HEK293T (cell line): ENCODE data around the gene WWOX.

Experiments
- CTCF ChIA-PET: fragments of 350-600 bp; formaldehyde crosslinking; extraction: SDS; loops from one replicate; lab custom pipeline; 2021; ENCODE audit warnings: antibody characterized with exemption, inconsistent platforms; lab: Yijun Ruan, JAX
- POLR2A ChIA-PET: fragments of 350-600 bp; formaldehyde crosslinking; extraction: SDS; loops from one replicate; lab custom pipeline; 2020; ENCODE audit warnings: antibody characterized with exemption, inconsistent platforms; lab: Yijun Ruan, JAX
- DNase-seq: peaks from one replicate; pipeline ENCODE4 v3.0.0; 2012; ENCODE audit warnings: mixed read lengths; ENCODE audit errors: extremely low spot score
- ARNT ChIP-seq: fragments of 450-650 bp; IDR thresholded peaks from 2 replicates; pipeline ENCODE4 v1.6.1; 2017; ENCODE audit warnings: mild to moderate bottlenecking
- BHLHE40 ChIP-seq: fragments of 450-650 bp; IDR thresholded peaks from 2 replicates; pipeline ENCODE4 v1.6.1; 2016; ENCODE audit warnings: mild to moderate bottlenecking, moderate library complexity, borderline replicate concordance
- CTBP1 ChIP-seq: fragments of 450-650 bp; IDR thresholded peaks from 2 replicates; pipeline ENCODE4 v1.6.1; 2016; ENCODE audit warnings: borderline replicate concordance
- ELF4 ChIP-seq: fragments of 450-650 bp; IDR thresholded peaks from 2 replicates; pipeline ENCODE4 v1.6.1; 2017; ENCODE audit warnings: antibody characterized with exemption
- FOXA1 ChIP-seq: fragments of 450-650 bp; IDR thresholded peaks from 2 replicates; pipeline ENCODE4 v1.6.1; 2016; ENCODE audit warnings: mild to moderate bottlenecking
- FOXK2 ChIP-seq: fragments of 450-650 bp; IDR thresholded peaks from 2 replicates; pipeline ENCODE4 v1.6.1; 2016; ENCODE audit warnings: mild to moderate bottlenecking
- FOXM1 ChIP-seq: fragments of 450-650 bp; IDR thresholded peaks from 2 replicates; pipeline ENCODE4 v1.6.1; 2017; ENCODE audit warnings: mild to moderate bottlenecking, borderline replicate concordance
- HDGF ChIP-seq: fragments of 450-650 bp; IDR thresholded peaks from 2 replicates; pipeline ENCODE4 v1.6.1; 2017; ENCODE audit warnings: antibody characterized with exemption, borderline replicate concordance
- L3MBTL2 ChIP-seq: fragments of 450-650 bp; conservative IDR thresholded peaks from 2 replicates; pipeline ENCODE4 v1.6.1; 2016; ENCODE audit warnings: mild to moderate bottlenecking
- LEF1 ChIP-seq: fragments of 450-650 bp; IDR thresholded peaks from 2 replicates; pipeline ENCODE4 v1.6.1; 2017; ENCODE audit warnings: mild to moderate bottlenecking, borderline replicate concordance
- NFRKB ChIP-seq: fragments of 450-650 bp; IDR thresholded peaks from 2 replicates; pipeline ENCODE4 v1.6.1; 2016; ENCODE audit warnings: mild to moderate bottlenecking, moderate library complexity
- PKNOX1 ChIP-seq: fragments of 450-650 bp; IDR thresholded peaks from 2 replicates; pipeline ENCODE4 v1.6.1; 2016
- SP1 ChIP-seq: fragments of 450-650 bp; IDR thresholded peaks from 2 replicates; pipeline ENCODE4 v1.6.1; 2017
- SUZ12 ChIP-seq: fragments of 450-650 bp; IDR thresholded peaks from 2 replicates; pipeline ENCODE4 v1.6.1; 2016; ENCODE audit warnings: mild to moderate bottlenecking
- TARDBP ChIP-seq: fragments of 450-650 bp; IDR thresholded peaks from 2 replicates; pipeline ENCODE4 v1.6.1; 2016
- ZNF384 ChIP-seq: fragments of 450-650 bp; IDR thresholded peaks from 2 replicates; pipeline ENCODE4 v1.6.1; 2016

Gene WWOX

DNA sequence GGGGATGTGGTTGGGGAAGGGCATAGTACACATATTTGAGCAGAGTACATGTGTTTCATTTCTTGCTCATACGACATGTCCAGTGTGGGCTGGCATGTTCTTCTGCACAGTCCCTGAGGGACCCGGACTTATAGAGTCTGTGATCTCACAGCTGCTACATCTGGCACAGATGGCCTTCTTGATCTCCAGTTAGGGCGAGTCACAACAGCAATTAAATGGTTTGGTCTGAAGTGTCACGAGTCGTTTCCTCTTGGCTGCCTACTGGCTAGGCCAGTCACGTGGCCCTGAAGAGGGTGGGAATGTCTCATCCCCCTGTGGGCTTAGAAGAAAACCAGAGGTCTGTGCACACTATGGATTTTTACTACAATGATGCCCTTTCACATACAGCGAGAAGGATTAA lies 443.6 kb downstream of the WWOX start:
- CTCF ChIA-PET: no interaction called here
- POLR2A ChIA-PET: no interaction called here
- TF ChIP-seq ARNT (no peak), FOXK2 (no peak), PKNOX1 (no peak), ZNF384 (no peak), CTBP1 (no peak), L3MBTL2 (no peak), HDGF (no peak)
- no peak for DNase-seq

DNA sequence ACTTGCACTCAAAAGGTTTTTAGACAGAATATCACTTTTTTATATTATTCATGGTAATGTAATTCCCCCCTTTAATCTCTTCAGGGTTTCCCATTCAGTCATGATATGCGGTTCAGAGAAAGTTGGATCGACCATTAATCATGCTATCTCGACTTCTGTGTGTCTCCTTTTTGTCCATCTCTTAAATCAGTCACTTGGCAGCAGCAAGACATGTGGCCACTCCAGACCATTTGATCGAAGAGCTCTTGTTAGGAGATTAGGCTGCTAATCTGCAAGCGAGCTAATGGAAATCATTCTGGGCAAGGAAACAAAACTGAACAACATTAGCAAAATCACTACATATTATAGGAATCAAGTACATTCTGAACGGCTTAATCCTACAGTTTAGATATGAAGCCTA lies 449.9 kb downstream of the WWOX start:
- DNase-seq: no peak
- POLR2A ChIA-PET: no interaction called here
- CTCF ChIA-PET: no interaction called here

GRCh38 chr16:78551487-78552085 lies 452.1 kb downstream of the WWOX start:
- TF ChIP-seq ARNT (no peak), PKNOX1 (no peak), SUZ12 (no peak), BHLHE40 (no peak), FOXM1 (no peak), ELF4 (no peak), ZNF384 (no peak), TARDBP (no peak), LEF1 (no peak), SP1 (no peak), FOXK2 (no peak), HDGF (no peak), NFRKB (no peak), L3MBTL2 (no peak), FOXA1 (no peak), CTBP1 (no peak)
- ChIA-PET CTCF (no interaction called here), POLR2A (no interaction called here)
- DNase-seq: no peak

More for the DNA sequence above, 449.9 kb downstream of the WWOX start:
- TF ChIP-seq FOXK2 (no peak), L3MBTL2 (no peak), FOXM1 (no peak), TARDBP (no peak), FOXA1 (no peak), CTBP1 (no peak), ELF4 (no peak), ARNT (no peak)

DNA sequence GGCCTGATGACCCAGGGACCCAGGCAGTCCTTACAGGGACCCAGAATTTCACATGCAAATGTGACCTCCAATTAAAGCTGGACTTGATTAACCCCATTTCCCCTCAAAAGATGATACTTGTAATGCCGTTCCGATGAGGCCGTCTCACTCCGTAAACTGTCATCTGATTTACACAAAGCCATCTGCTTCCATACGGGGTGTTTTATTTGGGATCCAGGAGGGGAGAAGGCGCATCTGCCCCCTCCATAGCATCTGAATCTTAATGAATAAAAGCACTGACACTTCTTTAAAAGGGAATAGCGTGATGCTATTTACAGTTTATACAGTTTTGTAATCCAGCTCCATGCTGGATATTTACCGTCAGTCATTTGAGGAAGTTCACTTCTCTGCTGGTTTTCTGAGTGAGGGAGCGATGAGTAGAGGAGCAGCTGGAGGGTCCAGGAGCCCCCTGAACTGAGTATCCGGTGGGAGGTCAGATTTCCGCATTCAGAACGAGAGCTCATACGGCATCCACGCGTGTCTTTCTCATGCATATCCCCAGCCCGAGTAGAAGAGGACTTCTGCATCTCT lies 452.7 kb downstream of the WWOX start:
- TF ChIP-seq FOXM1 (no peak), FOXK2 (no peak), SUZ12 (no peak), ELF4 (no peak), ZNF384 (no peak), BHLHE40 (no peak), PKNOX1 (no peak)
- CTCF ChIA-PET: no interaction called here
- DNase-seq: no peak
- POLR2A ChIA-PET: no interaction called here

- no peak for TF ChIP-seq FOXA1
- no peak for TF ChIP-seq ARNT
- no peak for TF ChIP-seq FOXK2
- TF ChIP-seq NFRKB: no peak
- no peak for TF ChIP-seq PKNOX1
- TF ChIP-seq BHLHE40: no peak
- no peak for TF ChIP-seq LEF1
- no peak for TF ChIP-seq SUZ12
- no peak for TF ChIP-seq L3MBTL2
- no peak for TF ChIP-seq ELF4
- TF ChIP-seq FOXM1: no peak
- TF ChIP-seq ZNF384: no peak
- TF ChIP-seq TARDBP: no peak
- no peak for TF ChIP-seq SP1
- TF ChIP-seq HDGF: no peak
- TF ChIP-seq CTBP1: no peak
- no peak for DNase-seq
- ChIA-PET POLR2A (no interaction called here), CTCF (no interaction called here)
Observed at GRCh38 chr16:78552716-78553115, 453.3 kb downstream of the WWOX start.

- no peak for DNase-seq
- CTCF ChIA-PET: no interaction called here
- no peak for TF ChIP-seq L3MBTL2
- TF ChIP-seq LEF1: no peak
- no peak for TF ChIP-seq BHLHE40
- TF ChIP-seq TARDBP: no peak
- no peak for TF ChIP-seq FOXA1
- no peak for TF ChIP-seq FOXM1
- TF ChIP-seq ZNF384: no peak
- TF ChIP-seq ELF4: no peak
- no peak for TF ChIP-seq ARNT
- TF ChIP-seq PKNOX1: no peak
- TF ChIP-seq HDGF: no peak
- no peak for TF ChIP-seq FOXK2
- no peak for TF ChIP-seq CTBP1
- POLR2A ChIA-PET: no interaction called here
Observed at GRCh38 chr16:78553268-78554039, 454.0 kb downstream of the WWOX start.
